D721Med (cell line): ENCODE results near the gene DOCK1.
"Not testable (repeated sequence)": the region's sequence is repeated elsewhere in the genome, so short reads cannot be mapped to it uniquely, and the experiment has no call there.

Source experiments
- DNase-seq: peaks from one replicate; pipeline ENCODE4 v3.0.0; 2011; ENCODE audit warnings: low spot score; ENCODE audit not compliant: insufficient read length
- FAIRE-seq: peaks from 2 replicates; lab custom pipeline; 2011; peaks lifted over from hg19 to GRCh38; lab: Jason Lieb, UNC
- TF ChIP-seq, protein P1 (sequence below): IDR thresholded peaks from 2 replicates; pipeline ENCODE4 v1.5.1; 2012; ENCODE audit warnings: mild to moderate bottlenecking, control low read depth; ENCODE audit not compliant: insufficient read depth; ENCODE audit errors: missing control alignments

Gene DOCK1

DNA sequence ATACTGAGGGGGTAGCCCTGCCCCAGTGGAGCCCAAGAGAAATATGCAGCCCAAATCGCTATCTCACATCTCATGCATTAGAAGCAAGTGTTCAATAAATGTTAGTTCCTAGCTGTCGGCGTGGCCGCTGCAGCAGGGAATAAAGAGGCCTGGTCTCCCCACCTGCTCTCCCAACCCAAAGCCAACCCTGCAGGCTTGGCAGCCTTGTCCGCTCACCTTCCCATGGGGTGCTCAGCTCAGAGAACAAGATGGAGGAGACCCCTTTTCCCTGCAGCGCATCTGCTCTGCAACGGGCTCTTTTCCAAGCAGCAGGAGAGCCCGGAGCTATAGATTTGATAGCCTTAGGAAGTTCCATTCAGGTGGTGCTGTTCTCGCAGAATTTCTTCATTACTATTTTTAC is 12.0 kb upstream of the DOCK1 start:
- TF ChIP-seq, protein P1, sequence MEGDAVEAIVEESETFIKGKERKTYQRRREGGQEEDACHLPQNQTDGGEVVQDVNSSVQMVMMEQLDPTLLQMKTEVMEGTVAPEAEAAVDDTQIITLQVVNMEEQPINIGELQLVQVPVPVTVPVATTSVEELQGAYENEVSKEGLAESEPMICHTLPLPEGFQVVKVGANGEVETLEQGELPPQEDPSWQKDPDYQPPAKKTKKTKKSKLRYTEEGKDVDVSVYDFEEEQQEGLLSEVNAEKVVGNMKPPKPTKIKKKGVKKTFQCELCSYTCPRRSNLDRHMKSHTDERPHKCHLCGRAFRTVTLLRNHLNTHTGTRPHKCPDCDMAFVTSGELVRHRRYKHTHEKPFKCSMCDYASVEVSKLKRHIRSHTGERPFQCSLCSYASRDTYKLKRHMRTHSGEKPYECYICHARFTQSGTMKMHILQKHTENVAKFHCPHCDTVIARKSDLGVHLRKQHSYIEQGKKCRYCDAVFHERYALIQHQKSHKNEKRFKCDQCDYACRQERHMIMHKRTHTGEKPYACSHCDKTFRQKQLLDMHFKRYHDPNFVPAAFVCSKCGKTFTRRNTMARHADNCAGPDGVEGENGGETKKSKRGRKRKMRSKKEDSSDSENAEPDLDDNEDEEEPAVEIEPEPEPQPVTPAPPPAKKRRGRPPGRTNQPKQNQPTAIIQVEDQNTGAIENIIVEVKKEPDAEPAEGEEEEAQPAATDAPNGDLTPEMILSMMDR: no peak
- no peak for FAIRE-seq

DNA sequence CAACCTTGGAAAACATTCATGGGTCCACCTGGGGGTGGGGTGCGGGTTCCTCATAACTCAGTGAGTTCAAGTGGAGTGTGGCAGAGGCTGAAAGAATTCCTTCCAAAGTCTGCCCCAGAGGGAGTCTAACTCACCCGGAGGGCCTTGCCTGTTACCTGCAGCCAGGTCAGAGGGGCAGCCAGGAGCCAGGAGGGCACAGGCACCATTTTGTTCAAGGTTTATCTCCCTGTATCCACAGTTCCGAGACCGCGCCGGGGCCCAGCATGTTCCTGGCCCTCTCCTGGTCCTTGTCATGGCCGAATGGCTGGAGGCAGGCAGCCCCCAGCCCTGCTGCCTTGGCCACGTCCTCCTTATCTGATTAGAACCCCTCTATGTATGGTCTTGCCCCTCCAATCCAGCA is 11.4 kb upstream of the DOCK1 start:
- FAIRE-seq: no peak
- TF ChIP-seq, protein P1: no peak
- no peak for DNase-seq

More for the DNA sequence above, 12.0 kb upstream of the DOCK1 start:
- no peak for DNase-seq

DNA sequence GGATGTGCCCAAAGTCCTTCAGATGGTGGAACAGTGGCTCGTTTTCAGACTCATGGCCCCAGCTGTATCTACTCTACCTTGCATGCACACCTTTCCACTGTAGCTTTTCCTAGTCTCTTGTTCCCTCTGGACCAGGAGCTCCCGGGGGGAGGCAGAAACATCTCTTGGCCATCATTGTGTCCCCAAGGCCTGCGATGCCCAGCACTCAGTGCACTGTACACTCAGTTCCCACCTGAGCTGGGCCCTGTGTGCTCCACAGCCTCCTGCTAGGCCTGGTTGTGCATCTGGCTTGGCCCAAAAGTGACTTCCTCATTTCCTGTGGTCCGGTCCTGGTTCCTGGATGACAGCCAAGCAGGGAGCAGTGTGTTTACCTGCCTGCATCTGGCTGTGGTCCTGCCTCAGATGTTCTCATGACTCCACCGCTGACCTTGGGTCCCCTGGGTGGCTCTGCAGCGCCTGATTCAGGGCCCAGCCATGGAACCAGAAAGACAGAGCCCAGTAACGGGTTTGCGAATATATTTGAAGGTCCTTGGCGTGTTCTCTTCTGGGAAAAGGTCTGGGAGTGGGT is 9.9 kb upstream of the DOCK1 start:
- FAIRE-seq (no peak), DNase-seq (no peak)
- TF ChIP-seq, protein P1: no peak

DNA sequence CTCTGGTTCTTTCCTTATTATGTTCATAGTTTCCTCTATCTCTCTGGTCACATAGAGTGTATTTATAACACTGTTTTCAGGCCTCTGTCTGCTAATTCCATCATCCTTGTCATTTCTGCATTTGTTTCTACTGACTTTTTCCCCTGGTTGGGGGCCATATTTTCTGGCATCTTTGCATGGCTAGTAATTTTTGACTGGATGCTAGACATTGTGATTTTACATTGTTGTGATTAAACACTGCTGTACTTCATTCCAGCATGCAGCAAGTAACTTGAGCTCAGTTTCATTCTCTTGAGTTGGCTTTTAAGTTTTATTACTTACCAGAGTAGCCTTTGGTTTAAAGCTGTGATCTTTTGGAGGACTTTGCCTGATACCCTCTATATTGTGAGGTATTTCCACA is 6.8 kb upstream of the DOCK1 start:
- FAIRE-seq (no peak), DNase-seq (no peak)
- TF ChIP-seq, protein P1: no peak

DNA sequence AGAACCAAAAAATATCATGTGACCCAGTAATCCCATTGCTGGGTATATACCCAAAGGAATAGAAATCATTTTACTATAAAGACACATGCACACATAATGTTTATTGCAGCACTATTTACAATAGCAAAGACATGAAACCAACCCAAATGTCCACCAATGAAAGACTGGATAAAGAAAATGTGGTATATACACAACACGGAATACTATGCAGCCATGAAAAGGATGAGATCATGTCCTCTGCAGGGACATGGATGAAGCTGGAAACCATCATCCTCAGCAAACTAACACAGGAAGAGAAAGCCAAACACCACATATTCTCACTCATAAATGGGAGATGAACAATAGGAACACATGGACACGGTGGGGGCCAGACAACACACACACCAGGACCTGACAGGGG is 5.7 kb upstream of the DOCK1 start:
- FAIRE-seq, DNase-seq: not testable (repeated sequence)

DNA sequence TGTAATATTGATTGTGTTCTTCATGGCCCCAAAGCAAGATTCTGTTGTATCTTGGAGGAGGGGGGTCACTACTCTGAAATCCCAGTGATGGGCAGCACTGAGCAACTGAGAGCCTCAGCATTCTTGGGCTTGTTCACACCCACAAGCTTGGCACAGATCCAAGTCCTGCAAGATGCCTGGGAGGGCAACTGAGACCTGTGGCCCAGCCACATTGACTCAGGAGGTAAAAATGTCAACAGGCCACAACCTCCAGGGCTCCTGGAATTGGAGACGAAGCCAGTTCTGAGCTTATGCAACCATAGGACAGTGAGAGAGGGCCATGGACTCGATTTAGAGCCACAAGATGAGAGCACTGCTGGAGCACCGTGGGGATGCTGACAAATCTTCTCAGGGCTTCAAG is 3.1 kb upstream of the DOCK1 start:
- FAIRE-seq (no peak), DNase-seq (no peak)
- TF ChIP-seq, protein P1: no peak

DNA sequence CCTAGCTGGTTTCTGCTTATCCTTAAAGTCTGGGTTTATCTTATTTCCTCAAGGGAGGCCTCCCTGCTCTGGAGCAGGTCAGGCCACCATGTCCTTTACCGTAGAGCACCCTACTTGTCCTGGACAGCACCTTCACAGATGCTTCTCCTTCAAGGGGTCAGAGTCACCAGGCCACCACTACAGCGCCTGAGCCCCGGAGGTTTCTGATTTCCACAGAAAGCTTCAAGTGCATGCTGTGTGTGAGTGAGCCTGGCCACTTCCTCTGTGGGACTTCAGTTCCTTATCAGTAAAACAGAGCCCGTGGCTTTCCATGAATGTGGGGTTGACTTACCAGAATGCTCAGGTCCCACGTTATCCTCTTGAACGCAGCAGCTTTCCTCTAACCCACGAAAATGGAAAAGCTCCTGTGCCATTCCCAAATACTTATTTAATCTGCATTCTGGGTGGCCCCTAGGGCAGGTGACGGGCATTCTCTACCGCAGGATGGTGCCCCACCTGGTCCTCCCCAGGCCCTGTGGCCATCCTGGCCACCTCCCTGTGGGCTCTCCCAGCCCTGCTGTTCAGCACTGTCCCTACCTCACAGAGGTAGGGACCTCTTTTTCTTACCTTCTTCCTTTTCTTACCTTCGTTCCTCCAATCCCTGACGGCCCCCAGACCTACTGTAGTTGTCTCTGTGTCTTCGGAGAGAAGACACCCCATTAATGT is 1.4 kb upstream of the DOCK1 start:
- FAIRE-seq (no peak), DNase-seq (no peak)
- TF ChIP-seq, protein P1: no peak
